AG09309 (cell line): ENCODE results near the gene PLTP.

Source experiments
- DNase-seq: peaks from one replicate; pipeline ENCODE4 v3.0.0-alpha.2; 2010; ENCODE audit warnings: low read depth
- H3K4me3 ChIP-seq: 2 replicates; pipeline ENCODE4 v1.5.1; 2011; ENCODE audit warnings: mild to moderate bottlenecking, low read depth, low read length, moderate library complexity; ENCODE audit not compliant: control insufficient read depth
- CTCF ChIP-seq: IDR thresholded peaks from 2 replicates; pipeline ENCODE4 v1.5.1; 2011; ENCODE audit warnings: mild to moderate bottlenecking, low read depth, low read length, inconsistent platforms; ENCODE audit not compliant: insufficient read depth, control insufficient read depth; ENCODE audit errors: missing control alignments

Gene PLTP

GRCh38 chr20:45943613-45944012, 31.7 kb upstream of the PLTP start:
- DNase-seq = no peak
- TF ChIP-seq CTCF = no peak
- no peak overlapping the region for H3K4me3 ChIP-seq

- H3K4me3 ChIP-seq = no peak overlapping the region
- TF ChIP-seq CTCF = no peak
- no peak for DNase-seq
These were observed 28.5 kb upstream of the PLTP start for GRCh38 chr20:45940469-45940868.

- no peak overlapping the region for H3K4me3 ChIP-seq
- no peak for TF ChIP-seq CTCF
- DNase-seq = no peak
These were observed 28.1 kb upstream of the PLTP start for GRCh38 chr20:45940053-45940452.

GRCh38 chr20:45938727-45939438, 26.9 kb upstream of the PLTP start:
- no peak overlapping the region for H3K4me3 ChIP-seq

GRCh38 chr20:45937765-45938164, 25.8 kb upstream of the PLTP start:
- H3K4me3 ChIP-seq = no peak overlapping the region
- no peak for DNase-seq
- TF ChIP-seq CTCF = no peak

More at GRCh38 chr20:45938727-45939438, 26.9 kb upstream of the PLTP start:
- TF ChIP-seq CTCF = no peak
- DNase-seq = no peak

- peak overlapping the region; percentile 67 for H3K4me3 ChIP-seq
- TF ChIP-seq CTCF = no peak
- no peak for DNase-seq
These were observed 23.6 kb upstream of the PLTP start for GRCh38 chr20:45935416-45936046.
